Common myeloid progenitor, CD34-positive (primary cell): ENCODE results near the gene C20orf141.
"Not testable (repeated sequence)": the region's sequence is repeated elsewhere in the genome, so short reads cannot be mapped to it uniquely, and the experiment has no call there.

ENCODE experiments used
- CTCF ChIA-PET: fragments of 350-600 bp; sonication (Branson Sonifier 250); formaldehyde crosslinking; loops from one replicate; lab custom pipeline; 2021; ENCODE audit warnings: antibody characterized with exemption; lab: Charles Lee
- POLR2A ChIA-PET: fragments of 350-600 bp; sonication (Branson Sonifier 250); formaldehyde crosslinking; loops from one replicate; lab custom pipeline; 2021; ENCODE audit warnings: antibody characterized with exemption; lab: Charles Lee
- DNase-seq, 3 donors: peaks; one replicate each; pipeline versions ENCODE4 v3.0.0 to v3.0.0-alpha.2; 2013
- H3K27ac ChIP-seq, 2 experiments: 1 replicate in 1 of 2; 2 replicates in 1 of 2; pipeline ENCODE4 v1.7.0; 2013; ENCODE audit warnings: inconsistent platforms in 2 of 2, low read length in 2 of 2, mild to moderate bottlenecking in 2 of 2, low read depth in 1 of 2, moderate library complexity in 1 of 2; ENCODE audit not compliant: severe bottlenecking in 2 of 2, insufficient read depth in 1 of 2, poor library complexity in 1 of 2
- H3K27me3 ChIP-seq, 5 experiments: replicated peaks in 2 of 5; 1 replicate in 3 of 5; 2 replicates in 2 of 5; pipeline versions ENCODE4 v1.6.1 to v1.7.0; 2013; ENCODE audit warnings: low read length in 4 of 5, mild to moderate bottlenecking in 2 of 5, moderate library complexity in 2 of 5, inconsistent platforms in 1 of 5; ENCODE audit not compliant: insufficient read depth in 5 of 5, control insufficient read depth in 4 of 5
- H3K36me3 ChIP-seq, 4 experiments: 1 replicate in 2 of 4; 2 replicates in 2 of 4; pipeline versions ENCODE4 v1.6.1 to v1.7.0; 2013; ENCODE audit warnings: low read length in 3 of 4, control low read depth in 1 of 4, mild to moderate bottlenecking in 1 of 4; ENCODE audit not compliant: control insufficient read depth in 4 of 4, insufficient read depth in 4 of 4
- H3K4me1 ChIP-seq, 4 experiments: 1 replicate in 3 of 4; 2 replicates in 1 of 4; pipeline versions ENCODE4 v1.6.1 to v1.7.1; 2013; ENCODE audit warnings: low read length in 3 of 4, mild to moderate bottlenecking in 3 of 4, control low read depth in 1 of 4, inconsistent platforms in 1 of 4, moderate library complexity in 1 of 4; ENCODE audit not compliant: control insufficient read depth in 4 of 4, insufficient read depth in 4 of 4; ENCODE audit errors: control extremely low read depth in 1 of 4
- H3K4me3 ChIP-seq, 7 experiments: 1 replicate in 4 of 7; 2 replicates in 3 of 7; pipeline versions ENCODE4 v1.5.1 to v1.7.0; 2013; ENCODE audit warnings: mild to moderate bottlenecking in 7 of 7, low read length in 6 of 7, moderate library complexity in 6 of 7, inconsistent platforms in 2 of 7, low read depth in 2 of 7, control low read depth in 1 of 7; ENCODE audit not compliant: insufficient read depth in 4 of 7, control insufficient read depth in 1 of 7; ENCODE audit errors: extremely low read depth in 1 of 7
- H3K9me3 ChIP-seq, 5 experiments: 1 replicate in 4 of 5; 2 replicates in 1 of 5; pipeline versions ENCODE4 v1.6.1 to v1.7.1; 2013; ENCODE audit warnings: low read length in 4 of 5, mild to moderate bottlenecking in 2 of 5, inconsistent platforms in 1 of 5, low read depth in 1 of 5, moderate library complexity in 1 of 5; ENCODE audit not compliant: control insufficient read depth in 4 of 5, insufficient read depth in 2 of 5; ENCODE audit errors: control extremely low read depth in 1 of 5
- WGBS: methylation state at CpG from one replicate; pipeline ENCODE4 v1.1.5; 2013; ENCODE audit not compliant: insufficient coverage; 5-methylcytosine and 5-hydroxymethylcytosine counted together

C20orf141 gene

GRCh38 chr20:2804852-2805688 lies 9.7 kb upstream of the C20orf141 start:
- ChIA-PET CTCF (interaction anchor here (1.3 kb wide), 1 partner anchor 54 kb away, joined by 3 read pairs; no protein-coding TSS in a partner anchor), POLR2A (interaction anchor here (0.6 kb wide), 1 partner anchor 94 kb away, joined by 3 read pairs; no protein-coding TSS in a partner anchor)
- Histone ChIP-seq H3K27ac (no peak overlapping the region), H3K36me3 (no peaks in the 10 kb centered on the region), H3K9me3 (no peaks in the 10 kb centered on the region), H3K27me3 (peaks cover 2 to 28% (median 12%) of the 10 kb centered on the region in 5 experiments), H3K4me3 (peak overlapping the region in 3 of 7 experiments; percentile 38 to 45 (median 43)), H3K4me1 (peaks cover 0 to 28% (median 19%) of the 10 kb centered on the region in 4 experiments)
- WGBS = 29% methylated on average over 31 of the region's 49 CpGs
- DNase-seq = peak in 2 of 3 donors; percentile 59 to 63

DNA sequence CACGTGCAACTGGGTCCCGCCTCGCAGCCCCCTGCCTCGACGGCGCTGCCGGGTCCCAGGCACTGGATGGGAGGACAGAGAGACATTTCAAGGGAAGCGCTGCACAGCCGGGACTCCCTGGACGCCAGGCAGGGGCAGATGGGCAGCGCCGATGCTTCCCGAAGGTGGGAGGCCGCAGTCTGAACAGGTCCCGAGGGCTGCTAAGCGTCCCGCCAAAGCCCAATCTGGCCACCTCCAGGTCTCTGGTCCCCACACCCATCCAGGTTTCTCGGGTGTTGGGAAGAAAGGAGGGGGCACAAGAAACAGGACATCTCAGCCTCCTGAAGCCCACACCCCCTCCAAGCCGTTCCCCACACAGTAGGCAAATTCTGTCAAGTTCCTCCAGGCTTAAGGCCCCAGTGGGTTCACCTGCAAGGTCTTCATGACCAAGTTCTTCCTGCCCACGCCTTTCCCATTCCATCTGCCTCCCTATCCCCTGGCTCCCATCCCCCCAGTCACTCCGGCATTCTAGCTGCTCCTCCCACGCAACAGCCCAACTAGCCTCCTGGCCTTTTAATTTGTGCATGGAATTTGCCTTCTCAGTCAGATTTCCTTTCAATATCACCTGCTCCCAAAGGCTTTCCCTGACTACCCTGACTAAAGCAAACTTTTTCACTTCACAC lies 9.0 kb upstream of the C20orf141 start:
- Histone ChIP-seq H3K27me3 (peaks cover 2 to 28% (median 12%) of the 10 kb centered on the region in 5 experiments), H3K36me3 (no peaks in the 10 kb centered on the region), H3K4me3 (no peak overlapping the region), H3K4me1 (peaks cover 0 to 26% (median 16%) of the 10 kb centered on the region in 4 experiments), H3K27ac (no peak overlapping the region), H3K9me3 (no peaks in the 10 kb centered on the region)
- WGBS = 68% methylated on average over 20 of the region's 22 CpGs
- ChIA-PET CTCF (no interaction called here), POLR2A (interaction anchor here (0.6 to 0.7 kb wide), 2 partner anchors 12 to 95 kb away, joined by 3 read pairs; no protein-coding TSS in a partner anchor)
- no peak for DNase-seq

- H3K4me3 ChIP-seq = no peak overlapping the region
Measured at GRCh38 chr20:2806351-2806701, 8.5 kb upstream of the C20orf141 start.

DNA sequence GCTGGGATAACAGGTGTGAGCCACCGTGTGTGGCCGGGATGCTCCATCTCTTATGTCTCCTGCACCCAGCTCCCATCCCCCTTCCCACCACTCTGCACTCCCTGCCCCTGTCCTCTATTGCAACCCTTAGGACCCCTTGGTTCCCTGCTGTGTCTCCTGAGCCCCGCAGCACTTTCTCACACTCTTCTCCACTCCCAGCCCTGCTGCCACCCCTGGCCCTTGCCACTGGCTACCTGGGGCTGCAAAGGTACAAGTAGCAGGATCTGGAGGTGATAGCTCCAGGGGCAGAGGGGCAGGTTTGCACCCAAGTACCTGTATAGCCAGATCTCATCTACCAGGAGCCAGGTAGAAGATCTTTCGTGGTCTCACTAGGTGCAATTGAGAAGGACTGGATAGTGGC lies 7.8 kb upstream of the C20orf141 start:
- Histone ChIP-seq H3K36me3 (no peaks in the 10 kb centered on the region), H3K9me3 (peaks cover 0 to 5% (median 0%) of the 10 kb centered on the region in 5 experiments), H3K4me1 (peaks cover 0 to 14% (median 5%) of the 10 kb centered on the region in 4 experiments), H3K27me3 (peaks cover 2 to 28% (median 12%) of the 10 kb centered on the region in 5 experiments), H3K4me3 (no peak overlapping the region), H3K27ac (no peak overlapping the region)
- CTCF ChIA-PET = no interaction called here
- POLR2A ChIA-PET = no interaction called here
- DNase-seq = no peak
- 100% methylated on average over 3 of the region's 4 CpGs for WGBS

More at GRCh38 chr20:2806351-2806701, 8.5 kb upstream of the C20orf141 start:
- H3K9me3 ChIP-seq = peaks cover 0 to 3% (median 0%) of the 10 kb centered on the region in 5 experiments
- no peaks in the 10 kb centered on the region for H3K36me3 ChIP-seq
- H3K27ac ChIP-seq = no peak overlapping the region
- WGBS = 98% methylated on average over 4 of the region's 4 CpGs
- peaks cover 2 to 28% (median 12%) of the 10 kb centered on the region in 5 experiments for H3K27me3 ChIP-seq
- ChIA-PET POLR2A (interaction anchor here (0.7 kb wide), 1 partner anchor 13 kb away, joined by 3 read pairs; no protein-coding TSS in a partner anchor), CTCF (no interaction called here)
- DNase-seq = no peak
- peaks cover 0 to 21% (median 11%) of the 10 kb centered on the region in 4 experiments for H3K4me1 ChIP-seq

GRCh38 chr20:2807929-2808328 lies 6.9 kb upstream of the C20orf141 start:
- H3K9me3 ChIP-seq, CTCF ChIA-PET, DNase-seq, H3K27ac ChIP-seq, H3K36me3 ChIP-seq, H3K4me3 ChIP-seq, POLR2A ChIA-PET: not testable (repeated sequence)
- Histone ChIP-seq H3K4me1 (peaks cover 0 to 11% (median 3%) of the 10 kb centered on the region in 4 experiments), H3K27me3 (peaks cover 2 to 28% (median 12%) of the 10 kb centered on the region in 5 experiments)
- 100% methylated on average over 4 of the region's 9 CpGs for WGBS

- Histone ChIP-seq H3K4me3 (no peak overlapping the region), H3K9me3 (peaks cover 0 to 8% (median 0%) of the 10 kb centered on the region in 5 experiments), H3K4me1 (peaks cover 0 to 18% (median 13%) of the 10 kb centered on the region in 4 experiments), H3K27me3 (peaks cover 2 to 25% (median 11%) of the 10 kb centered on the region in 5 experiments), H3K27ac (no peak overlapping the region), H3K36me3 (no peaks in the 10 kb centered on the region)
- ChIA-PET POLR2A (interaction anchor here (1.1 kb wide), 1 partner anchor 9 kb away, joined by 4 read pairs; the partner anchor contains the start of gene CPXM1), CTCF (no interaction called here)
- no peak for DNase-seq
- 98% methylated on average over 7 of the region's 10 CpGs for WGBS
Measured at GRCh38 chr20:2809690-2810089, 5.1 kb upstream of the C20orf141 start.
